AML-193 (cell line): ENCODE measurements around the gene NTSR1.
"Not testable (repeated sequence)": the region's sequence is repeated elsewhere in the genome, so short reads cannot be mapped to it uniquely, and the experiment has no call there.

ENCODE experiments used
- DNase-seq, 2 experiments: peaks; one replicate each; lab custom pipeline; 2025; lab: John Stamatoyannopoulos, UW

The NTSR1 gene

DNA sequence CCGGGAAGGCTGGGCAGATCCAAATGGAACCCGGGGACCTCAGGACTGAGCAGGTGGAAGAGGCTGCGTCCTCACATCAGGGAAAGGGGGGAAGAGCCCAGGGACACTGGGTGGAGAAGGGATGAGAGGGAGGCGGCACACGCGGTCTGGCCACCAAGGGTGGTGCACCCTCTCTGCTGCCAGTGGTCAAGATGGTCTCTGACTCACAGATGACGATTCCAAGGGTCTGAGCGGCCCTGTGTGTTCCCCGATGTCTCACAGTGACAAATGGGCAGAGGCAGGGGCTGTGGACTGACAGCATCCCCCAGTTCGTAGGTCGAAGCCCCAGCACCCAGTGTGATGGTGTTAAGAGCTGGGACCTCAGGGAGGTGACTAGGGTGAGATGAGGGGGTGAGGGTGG, 34.3 kb upstream of the NTSR1 start:
- DNase-seq, result no peak

DNA sequence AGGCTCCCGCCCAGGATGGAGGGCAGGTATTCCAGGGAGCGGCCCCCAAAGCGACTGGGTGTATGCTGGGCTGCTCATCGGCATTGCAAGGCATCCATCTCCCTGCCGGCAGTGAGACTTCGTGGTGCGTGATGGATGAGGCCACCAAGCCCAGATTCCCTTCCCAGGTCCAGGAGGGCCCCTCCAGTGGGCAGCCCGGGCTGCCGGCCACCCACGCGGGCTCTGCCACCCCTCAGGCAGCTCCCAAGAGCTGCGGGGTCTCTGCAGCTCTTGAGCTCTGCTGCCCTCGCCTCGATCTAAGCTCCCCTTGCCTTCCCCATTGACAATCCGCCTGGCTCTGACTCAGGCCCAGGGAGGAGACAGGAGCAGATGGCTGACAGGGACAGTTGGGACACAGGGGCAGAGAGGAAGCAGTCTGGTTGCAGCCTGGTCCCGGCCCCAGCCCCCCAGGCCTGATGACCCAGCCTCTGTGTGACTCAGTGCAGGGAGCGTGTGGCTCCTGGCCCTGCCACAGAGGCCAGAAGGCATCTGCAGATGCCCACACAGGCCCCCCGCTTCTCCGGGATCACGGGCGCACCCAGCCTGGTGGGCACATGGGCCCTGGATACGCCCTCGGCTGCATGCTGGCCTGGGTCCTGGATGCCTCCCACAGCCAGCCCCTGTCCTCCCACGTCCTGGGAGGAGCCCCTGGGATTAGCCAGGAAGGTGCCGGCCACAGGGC, 33.3 kb upstream of the NTSR1 start:
- peak; percentile 28 to 34 for DNase-seq

DNA sequence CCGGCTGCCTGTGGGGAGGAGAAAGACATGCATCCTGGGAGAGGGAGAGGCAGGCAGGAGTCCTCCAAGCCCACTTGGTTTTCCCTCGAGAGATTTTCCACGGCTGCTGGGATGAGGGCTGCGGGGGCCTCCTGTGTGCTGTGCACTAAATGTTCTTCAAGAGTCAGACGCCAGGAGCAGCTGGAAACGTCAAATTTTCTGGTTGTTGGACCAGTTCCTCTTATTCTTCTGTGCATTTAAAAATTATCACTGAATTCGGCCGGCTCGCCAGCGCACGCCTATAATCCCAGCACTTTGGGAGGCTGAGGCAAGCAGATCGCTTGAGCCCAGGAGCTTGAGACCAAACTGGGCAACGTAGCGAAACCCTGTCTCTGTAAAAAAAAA, 32.8 kb upstream of the NTSR1 start:
- DNase-seq, result no peak

DNA sequence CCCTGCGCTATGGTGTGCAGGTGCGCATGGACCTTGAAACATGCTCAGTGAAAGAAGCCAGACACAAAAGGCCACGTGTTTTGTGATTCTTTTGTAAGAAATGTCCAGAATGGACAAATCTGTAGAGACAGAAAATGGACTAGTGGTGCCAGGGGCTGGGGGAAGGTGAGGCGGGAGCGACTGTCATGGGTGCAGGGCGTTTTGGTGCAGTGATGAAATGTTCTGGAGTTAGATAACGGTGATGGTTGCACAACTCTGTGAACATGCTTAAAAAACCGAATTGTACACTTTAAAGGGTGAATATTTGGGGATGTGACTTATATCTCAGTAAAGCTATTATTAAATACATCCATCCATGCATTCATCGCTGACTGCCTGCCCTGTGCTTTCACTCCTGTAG, 31.7 kb upstream of the NTSR1 start:
- peak; percentile 18 to 45 for DNase-seq

DNA sequence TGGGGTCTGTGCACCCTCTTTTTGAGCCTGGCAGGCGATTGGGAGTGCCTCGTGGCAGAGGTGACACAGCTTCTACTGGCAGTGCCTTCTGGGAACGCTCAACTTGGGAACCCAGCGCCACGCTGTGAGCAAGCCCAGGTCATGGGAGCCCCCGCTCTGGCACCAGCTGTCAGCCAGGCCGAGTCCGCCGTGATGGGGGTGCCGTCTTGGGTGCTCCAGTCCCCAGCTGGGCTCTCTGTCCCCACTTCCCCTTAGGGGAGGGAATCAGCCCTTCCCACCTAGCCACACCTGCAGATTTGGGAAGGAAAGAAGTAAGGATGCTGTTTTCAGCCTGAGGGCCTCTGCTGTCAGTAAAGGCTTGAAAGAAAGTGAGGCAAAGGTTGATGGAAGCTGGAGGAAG, 31.0 kb upstream of the NTSR1 start:
- DNase-seq, result no peak

DNA sequence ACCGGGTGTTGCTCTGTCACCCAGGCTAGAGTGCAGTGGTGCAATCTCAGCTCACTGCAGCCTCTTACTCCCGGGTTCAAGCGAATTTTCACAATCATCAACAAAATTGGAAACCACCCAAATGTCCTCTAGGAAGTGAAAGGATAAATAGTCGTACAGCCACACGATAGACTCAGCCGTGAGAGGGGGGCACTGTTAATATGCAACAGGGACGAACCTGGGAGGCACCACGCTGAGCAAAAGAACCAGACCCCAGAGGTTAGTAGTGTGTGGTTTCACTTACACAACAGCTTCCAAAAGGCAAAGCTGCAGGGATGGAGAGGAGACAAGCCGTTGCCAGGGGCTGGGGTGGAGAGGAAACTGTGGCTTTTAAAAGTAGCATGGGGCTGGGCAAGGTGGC, 30.1 kb upstream of the NTSR1 start:
- DNase-seq, result peak; percentile 93 to 95

DNA sequence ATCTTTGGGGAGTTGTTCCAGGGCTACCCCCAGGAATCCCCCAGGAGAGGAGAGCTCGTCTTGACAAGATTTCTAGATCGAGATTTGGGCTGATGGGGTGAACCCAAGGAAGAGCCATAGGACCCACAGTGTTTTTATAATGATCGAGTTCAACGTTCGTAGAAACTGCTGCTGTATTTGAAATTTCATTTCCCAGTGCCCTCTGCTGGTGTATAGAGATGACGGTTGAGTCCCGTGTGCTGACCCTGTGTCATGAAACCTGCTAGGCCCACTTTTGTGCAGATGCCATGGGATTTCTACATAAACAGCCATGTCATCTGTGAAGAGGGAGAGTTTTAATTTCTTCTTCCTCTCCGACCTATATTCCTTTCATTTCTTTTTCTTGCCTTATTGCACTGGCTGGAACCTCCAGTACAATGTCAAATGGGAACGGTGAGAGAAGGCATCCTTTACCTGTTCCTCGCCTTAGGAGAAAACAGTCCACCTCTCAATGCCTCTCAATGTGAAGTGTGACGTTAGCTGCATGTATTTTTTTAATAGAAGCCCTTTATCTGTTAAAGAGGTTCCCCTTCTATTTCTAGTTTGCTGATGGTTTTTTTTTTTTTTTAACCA, 28.6 kb upstream of the NTSR1 start:
- DNase-seq, result no peak

DNA sequence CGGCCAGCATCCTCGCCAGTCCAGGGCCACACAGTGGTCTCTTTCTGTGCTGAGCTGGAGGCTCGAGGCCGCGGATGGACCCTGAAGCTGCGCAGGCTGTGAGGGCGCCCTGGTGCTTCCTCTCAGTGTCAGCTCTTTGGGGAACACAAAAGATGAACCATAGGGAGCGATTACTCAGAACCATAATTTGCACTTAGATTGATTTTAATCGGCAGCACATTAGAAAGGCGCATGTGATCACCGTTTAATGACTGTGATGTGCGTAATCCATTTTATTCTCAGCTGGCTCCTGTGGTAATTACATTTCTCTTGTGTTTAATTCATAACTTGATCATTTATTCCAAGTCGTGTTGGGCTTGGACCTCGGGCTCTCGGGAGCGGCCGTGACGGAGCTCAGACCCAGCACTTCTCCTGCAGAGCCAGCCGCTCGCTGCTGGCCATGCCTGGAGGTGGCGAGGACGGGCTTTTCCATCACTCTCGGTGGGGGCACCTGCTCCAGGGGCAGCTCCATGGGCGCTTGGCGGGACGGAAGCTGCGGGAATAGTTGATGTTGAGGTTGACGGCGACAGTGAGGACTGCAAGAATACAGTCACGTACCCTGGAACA, 25.6 kb upstream of the NTSR1 start:
- no peak for DNase-seq

DNA sequence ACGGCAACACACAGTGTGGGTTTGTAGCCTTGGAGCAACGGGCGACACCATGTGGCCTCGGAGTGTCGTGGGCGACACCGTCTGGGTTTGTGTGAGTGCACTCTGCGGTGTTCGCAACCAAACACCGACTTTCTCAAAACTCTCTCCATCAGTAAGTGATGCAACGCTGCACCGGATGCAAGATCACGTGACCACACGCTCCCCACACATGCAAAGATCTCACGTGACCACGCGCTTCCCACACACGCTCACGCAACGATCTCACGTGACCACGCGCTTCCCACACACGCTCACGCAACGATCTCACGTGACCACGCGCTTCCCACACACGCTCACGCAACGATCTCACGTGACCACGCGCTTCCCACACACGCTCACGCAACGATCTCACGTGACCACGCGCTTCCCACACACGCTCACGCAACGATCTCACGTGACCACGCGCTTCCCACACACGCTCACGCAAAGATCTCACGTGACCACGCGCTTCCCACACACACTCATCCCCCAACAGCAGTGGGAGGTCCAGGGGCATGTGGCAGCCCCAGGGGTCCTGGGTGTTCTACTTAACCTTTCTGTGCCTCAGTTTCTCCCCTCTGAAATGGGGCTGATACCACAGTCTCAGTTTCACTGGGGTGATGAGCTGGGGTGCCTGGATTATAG, 24.8 kb upstream of the NTSR1 start:
- not testable (repeated sequence) for DNase-seq

DNA sequence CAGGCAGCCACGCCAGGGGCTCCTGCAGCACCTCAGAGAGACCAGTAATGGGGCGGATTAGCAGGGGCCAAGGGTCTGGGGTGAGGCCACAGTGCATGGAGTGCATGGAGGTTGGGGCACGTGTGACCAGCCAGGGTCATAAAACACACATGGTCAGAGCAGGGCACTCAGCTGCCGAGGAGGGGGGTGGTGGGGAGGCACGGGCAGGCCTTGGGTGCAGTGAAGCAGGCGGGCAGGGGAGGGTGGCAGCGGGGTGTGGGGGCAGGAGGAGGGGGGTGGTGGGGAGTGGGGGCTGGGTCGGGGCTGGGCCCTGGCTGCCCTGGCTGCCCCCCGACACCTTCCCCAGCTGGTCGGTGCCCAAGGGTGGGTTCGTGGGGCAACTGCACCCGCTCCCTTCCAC, 23.7 kb upstream of the NTSR1 start:
- no peak for DNase-seq

DNA sequence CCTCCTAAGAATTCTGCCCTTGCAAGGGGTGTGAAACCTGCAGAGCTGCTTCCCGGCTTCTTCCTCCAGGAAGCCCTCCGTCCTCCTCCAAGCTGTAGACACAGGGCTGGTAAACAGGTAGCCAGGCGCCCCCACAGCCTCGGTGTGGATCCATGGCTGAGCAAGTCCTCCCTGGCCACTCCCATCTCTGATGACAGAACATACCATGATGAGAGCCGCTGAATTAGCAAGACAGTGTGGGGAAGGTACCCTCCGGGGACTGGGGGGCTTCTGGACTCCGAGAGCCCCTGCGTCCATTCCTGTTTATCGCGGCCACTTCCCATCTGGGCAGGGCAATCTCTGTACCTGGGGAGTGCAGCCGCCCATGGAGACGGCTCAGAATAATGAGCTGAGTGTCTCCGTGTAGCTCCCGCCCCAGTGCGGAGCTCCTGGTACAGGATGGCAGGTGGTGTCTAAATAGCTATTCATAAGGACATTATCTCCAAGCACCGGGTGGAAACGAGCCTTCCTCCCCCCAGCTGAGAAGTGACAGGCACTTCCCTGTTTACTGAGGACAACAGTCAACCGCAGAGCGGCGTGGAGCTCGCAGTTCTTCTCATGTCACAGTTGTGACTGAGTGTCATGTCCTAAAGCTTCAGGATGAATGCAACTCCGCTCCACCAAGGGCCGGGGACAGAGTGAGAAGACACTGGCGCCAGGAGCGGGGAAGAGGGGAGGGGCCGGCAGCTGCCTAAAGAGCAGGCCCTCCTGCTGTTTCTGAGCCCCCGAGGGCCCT, 22.7 kb upstream of the NTSR1 start:
- peak; percentile 78 to 83 for DNase-seq

DNA sequence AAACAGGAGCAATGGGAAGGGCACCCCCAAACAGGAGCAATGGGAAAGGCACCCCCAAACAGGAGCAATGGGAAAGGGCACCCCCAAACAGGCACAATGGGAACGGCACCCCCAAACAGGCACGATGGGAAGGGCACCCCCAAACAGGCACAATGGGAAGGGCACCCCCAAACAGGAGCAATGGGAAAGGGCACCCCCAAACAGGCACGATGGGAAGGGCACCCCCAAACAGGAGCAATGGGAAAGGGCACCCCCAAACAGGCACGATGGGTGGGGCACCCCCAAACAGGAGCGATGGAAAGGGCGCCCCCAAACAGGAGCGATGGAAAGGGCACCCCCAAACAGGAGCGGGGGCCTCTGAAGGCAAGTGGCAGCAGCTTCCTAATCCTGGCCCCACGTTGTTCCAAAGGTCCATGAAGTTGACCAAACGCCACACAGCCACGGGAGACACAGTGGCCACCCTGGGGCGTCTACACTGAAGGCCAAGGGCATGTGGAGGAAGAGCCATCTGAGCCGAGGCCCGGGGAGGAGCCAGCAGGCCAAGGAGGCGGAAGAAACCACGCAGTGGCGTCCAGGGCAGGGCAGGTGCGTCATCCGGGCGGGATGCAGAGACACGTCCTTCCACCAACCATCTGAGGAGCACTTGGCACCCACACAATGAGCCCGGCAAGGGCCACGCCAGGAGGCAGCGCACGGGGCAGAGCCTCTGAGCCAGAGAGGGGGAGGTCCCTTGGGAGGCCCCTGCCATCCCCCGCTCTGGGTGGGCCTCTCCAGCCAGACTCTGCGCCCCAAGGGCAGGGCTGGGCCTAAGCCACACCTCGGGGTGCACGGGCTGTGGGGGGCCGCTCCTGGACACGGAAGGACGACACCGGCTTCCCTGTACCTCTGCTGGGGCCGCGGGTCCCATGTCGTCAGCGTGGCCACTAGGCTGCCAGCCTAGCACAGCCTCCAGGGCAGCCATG, 21.5 kb upstream of the NTSR1 start:
- no peak for DNase-seq

DNA sequence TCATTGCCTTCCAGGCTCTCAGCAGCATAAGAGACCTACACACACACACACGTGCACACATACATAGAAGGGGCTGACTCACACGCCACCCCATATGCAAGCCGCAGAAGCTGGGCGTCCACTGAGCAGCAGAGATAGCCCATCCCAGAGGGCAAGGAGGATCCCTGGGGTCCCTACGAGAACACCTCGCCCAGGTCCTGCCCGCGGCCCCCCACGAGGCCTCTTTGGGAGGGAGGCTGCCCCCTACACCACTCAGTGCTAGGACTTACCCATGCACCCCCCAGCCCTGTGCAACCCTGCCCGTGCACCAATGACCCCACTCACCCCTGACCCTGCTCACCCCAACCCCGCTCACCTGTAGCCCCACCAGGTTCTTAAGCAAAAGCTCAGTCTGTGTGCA, 20.6 kb upstream of the NTSR1 start:
- DNase-seq, result no peak

DNA sequence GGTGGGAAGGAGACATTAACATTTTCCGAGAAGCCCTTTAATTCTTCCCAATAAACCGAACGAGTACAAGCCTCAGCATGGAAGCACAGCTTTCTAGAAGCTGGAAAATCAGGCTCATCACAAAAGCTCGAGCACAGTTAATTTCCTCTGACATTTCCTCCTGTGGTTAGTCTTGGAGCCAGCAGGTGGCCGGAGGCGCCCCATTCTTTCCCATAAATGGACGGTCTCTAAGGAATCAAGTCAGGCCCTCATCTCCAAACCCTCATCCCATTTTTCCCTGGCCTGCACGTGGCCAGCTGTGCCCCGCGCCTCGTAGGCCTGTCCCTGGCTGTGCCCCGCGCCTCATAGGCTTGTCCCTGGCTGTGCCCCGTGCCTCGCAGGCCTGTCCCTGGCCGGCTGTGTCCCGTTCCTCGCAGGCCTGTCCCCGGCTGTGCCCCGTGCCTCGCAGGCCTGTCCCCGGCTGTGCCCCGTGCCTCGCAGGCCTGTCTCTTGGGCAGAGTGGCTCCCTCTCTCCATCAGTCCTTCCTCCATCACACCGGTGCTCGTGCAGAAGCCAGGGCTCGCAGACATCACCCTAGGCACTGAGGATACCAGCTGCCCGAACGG, 19.7 kb upstream of the NTSR1 start:
- no peak for DNase-seq

DNA sequence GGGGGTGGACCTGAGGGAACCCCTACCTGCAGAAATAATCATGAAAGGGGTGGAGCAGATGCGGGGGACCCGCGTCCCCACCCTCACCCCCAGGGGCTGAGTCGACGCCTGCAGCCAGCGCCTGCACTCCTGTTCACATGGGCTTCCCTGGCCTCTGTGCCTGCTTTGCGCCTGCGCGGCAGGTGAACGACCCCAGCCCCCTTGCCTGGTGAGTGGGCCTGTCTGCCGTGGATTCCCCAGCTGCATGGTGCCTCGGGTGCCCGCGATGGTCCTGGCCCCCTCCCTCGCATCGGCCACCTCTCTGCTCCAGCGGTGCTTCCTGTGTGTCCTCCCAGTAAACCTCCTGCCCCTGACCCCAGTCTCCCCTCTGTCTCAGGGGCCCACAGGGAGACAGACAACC, 18.8 kb upstream of the NTSR1 start:
- DNase-seq, result no peak

DNA sequence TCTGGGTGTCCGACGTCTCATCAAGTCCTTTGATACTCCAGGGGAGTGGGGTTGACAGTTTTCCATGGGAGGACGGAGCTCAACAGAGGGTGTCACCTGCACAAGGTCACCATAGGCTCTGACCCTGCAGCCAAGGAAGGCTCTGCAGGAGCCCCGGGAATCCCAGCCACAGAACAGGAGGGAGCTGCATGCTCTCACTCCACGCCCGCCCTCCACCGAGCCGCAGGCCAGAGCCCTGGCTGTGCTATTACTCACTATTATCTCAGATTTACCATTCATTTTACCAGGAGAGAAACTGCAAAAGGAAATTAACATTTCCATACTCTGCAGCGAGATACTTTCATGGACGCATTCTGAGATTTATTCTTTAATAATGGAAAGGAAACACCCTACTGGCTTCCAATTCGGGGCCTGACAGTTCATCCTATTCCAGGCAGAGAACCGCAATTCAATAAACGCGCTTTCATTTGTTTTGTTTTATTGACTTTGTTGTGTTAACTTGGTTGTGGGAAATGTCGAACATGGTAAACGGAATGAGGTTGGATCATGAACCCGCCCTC, 18.3 kb upstream of the NTSR1 start:
- DNase-seq, result no peak

DNA sequence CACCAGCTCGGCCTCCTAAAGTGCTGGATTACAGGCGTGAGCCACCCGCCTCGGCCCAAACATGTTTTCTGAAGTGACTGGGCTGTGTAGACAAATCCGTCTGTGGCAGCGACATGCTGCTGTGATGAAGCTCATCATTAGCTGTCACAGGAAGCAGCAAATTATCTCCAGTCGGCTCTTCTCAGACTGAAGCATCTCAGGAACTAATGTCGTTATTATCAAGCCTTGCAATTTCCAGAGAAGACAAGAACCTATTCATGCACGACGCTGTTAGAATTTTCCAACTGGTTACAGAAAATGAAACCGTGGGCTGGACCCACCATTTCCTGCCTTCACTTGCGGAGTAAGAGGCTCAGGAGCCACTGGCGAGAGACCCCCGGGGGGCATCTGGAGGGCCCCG, 17.1 kb upstream of the NTSR1 start:
- no peak for DNase-seq

DNA sequence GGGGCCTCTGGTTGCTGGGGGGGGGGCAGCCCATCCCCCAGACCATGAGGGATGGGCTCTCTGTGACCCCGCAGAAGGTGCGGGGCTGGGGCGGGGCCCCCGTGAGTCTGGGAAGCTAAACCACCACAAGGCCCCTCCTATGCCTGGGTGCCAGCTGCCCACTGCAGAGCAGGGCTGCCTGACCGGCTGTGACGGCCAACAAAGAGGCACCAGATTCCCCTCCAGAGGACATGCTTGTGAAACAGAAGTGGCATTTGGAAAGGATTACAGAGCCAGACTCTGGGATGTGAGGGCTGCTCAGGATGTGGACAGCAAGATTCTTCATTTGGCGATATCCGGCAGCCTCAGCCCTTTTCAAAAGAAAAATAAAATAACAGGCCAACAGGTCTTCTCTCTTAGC, 16.5 kb upstream of the NTSR1 start:
- DNase-seq, result no peak

DNA sequence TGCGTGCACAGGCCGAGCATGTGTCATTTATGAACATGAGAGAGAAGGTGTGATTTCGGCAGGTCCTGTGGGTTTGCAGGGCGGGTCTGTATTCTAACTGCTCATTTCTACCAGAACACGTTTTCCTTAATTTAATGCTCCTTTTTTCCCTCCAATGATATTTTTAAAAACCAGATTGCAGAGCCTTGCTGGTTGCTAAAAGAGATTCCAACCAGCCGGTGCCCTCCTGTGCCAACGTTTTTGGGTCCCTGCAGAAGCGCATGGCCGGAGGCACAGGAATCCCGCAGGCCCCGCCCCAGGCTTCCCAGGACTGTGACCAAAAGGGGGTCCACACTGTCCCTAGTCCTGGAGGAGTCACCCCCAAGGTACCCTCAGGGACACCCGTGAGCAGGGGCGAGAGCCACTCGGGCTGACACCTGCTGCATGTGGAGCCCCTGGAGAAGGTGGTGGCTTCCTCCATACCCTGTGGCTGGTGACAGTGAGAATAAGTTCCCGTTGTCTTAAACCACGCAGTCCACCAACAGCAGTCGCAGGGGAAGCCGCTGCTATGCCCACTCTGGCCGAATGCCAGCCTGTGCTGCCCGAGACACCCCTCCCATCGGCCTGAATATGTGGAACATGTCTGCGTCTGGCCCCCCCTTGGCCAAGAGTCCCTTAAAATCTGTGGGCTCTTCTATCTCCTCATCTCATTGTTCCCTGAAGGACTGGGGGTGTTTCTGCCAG, 15.7 kb upstream of the NTSR1 start:
- DNase-seq, result no peak

DNA sequence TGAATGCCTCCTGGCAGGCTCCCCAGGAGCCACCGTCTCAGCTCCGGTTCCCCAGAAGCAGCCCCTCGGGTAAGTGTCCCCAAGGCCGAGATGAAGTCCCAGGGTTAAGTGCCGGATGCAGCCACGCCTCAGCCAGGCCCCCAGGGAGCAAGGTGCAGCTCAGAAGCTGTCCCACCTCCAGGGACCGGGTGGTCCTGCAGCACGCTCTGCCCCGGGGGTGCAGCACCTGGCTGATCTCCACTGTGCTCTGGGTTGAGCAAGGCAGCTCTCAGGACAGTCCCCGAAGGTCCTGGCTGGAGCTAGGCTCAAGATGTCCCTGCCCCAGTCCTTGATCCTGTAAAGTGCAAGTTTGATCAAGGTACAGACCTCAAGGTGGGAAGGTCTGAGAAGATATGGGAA, 15.1 kb upstream of the NTSR1 start:
- no peak for DNase-seq
